Endothelial cell (in vitro differentiated cells): ENCODE measurements around the gene LSM14B. TPM values are rescaled to one million over a fixed set of nuclear protein-coding genes. Genes with fewer than 3 reads are reported as not detected.
"Not testable (repeated sequence)": the region's sequence is repeated elsewhere in the genome, so short reads cannot be mapped to it uniquely, and the experiment has no call there.

Experiments
- DNase-seq: peaks from one replicate; pipeline ENCODE4 v3.0.0; 2021; ENCODE audit warnings: low spot score
- H3K27ac Mint-ChIP-seq: one replicate; pipeline ENCODE4 v1.8.0; 2021; ENCODE audit warnings: mixed read lengths, inconsistent platforms; ENCODE audit not compliant: unreplicated experiment
- H3K27me3 Mint-ChIP-seq: one replicate; pipeline ENCODE4 v1.8.0; 2021; ENCODE audit warnings: mild to moderate bottlenecking, moderate library complexity, mixed read lengths, inconsistent platforms; ENCODE audit not compliant: unreplicated experiment
- H3K36me3 Mint-ChIP-seq: one replicate; pipeline ENCODE4 v1.8.0; 2021; ENCODE audit warnings: mild to moderate bottlenecking, low read depth, mixed read lengths, inconsistent platforms; ENCODE audit not compliant: unreplicated experiment
- H3K4me1 Mint-ChIP-seq: one replicate; pipeline ENCODE4 v1.8.0; 2021; ENCODE audit warnings: mild to moderate bottlenecking, mixed read lengths, inconsistent platforms; ENCODE audit not compliant: unreplicated experiment
- H3K4me3 Mint-ChIP-seq: one replicate; pipeline ENCODE4 v1.8.0; 2021; ENCODE audit warnings: mild to moderate bottlenecking, mixed read lengths, inconsistent platforms; ENCODE audit not compliant: unreplicated experiment
- H3K9me3 Mint-ChIP-seq: one replicate; pipeline ENCODE4 v1.8.0; 2021; ENCODE audit warnings: mixed read lengths, inconsistent platforms; ENCODE audit not compliant: unreplicated experiment
- CTCF ChIP-seq: fragments of 200-600 bp; sonication (generic); IDR thresholded peaks from one replicate; pipeline ENCODE4 v1.5.0; 2021; ENCODE audit warnings: antibody characterized with exemption; ENCODE audit not compliant: unreplicated experiment
- total RNA-seq: library from RNA; stranded (reverse); fragmentation: NEBNext Ultra II Directional; extraction: Animal tissue kit (Norgen Biotek cat#: 25700); gene quantifications from one replicate; pipeline ENCODE4 v1.2.1, GENCODE V29; 2021; ENCODE audit not compliant: unreplicated experiment

The LSM14B gene
- total RNA-seq, 1 donor from 2014 or later: 35.3 TPM

GRCh38 chr20:62083312-62083711, 39.0 kb upstream of the LSM14B start:
- Mint-ChIP-seq H3K4me3 (no peak overlapping the region), H3K27me3 (peaks cover 4% of the 10 kb centered on the region), H3K4me1 (no peaks in the 10 kb centered on the region), H3K9me3 (no peaks in the 10 kb centered on the region), H3K36me3 (no peaks in the 10 kb centered on the region), H3K27ac (no peak overlapping the region)
- DNase-seq: no peak
- no peak for TF ChIP-seq CTCF

- H3K9me3 Mint-ChIP-seq, H3K36me3 Mint-ChIP-seq, H3K27me3 Mint-ChIP-seq, H3K4me3 Mint-ChIP-seq, H3K27ac Mint-ChIP-seq, DNase-seq, H3K4me1 Mint-ChIP-seq: not testable (repeated sequence)
These were observed 38.1 kb upstream of the LSM14B start for GRCh38 chr20:62084224-62084623.

GRCh38 chr20:62085206-62085605, 37.1 kb upstream of the LSM14B start:
- Mint-ChIP-seq H3K27ac (no peak overlapping the region), H3K4me3 (no peak overlapping the region), H3K27me3 (peaks cover 4% of the 10 kb centered on the region), H3K4me1 (no peaks in the 10 kb centered on the region), H3K9me3 (no peaks in the 10 kb centered on the region), H3K36me3 (no peaks in the 10 kb centered on the region)
- DNase-seq: no peak
- no peak for TF ChIP-seq CTCF

DNA sequence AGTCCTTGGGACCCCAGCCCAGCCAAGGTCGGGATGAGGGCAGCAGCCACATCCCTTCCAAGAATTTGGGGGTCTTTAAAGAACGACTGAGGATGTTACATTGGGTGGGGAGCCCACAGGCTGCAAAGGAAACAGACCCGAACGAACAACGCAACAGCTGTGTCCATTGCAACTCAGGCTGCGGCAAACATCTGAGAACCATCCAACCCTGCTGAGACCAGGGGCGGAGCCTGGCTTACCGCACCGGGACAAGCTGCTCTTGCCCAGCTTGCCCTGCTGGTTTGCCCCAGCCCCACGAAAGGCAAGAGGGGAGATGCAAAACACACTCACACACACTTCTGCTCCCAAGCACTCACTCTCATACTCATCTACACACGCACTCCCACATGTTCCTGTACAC, 35.0 kb upstream of the LSM14B start:
- no peaks in the 10 kb centered on the region for H3K36me3 Mint-ChIP-seq
- H3K9me3 Mint-ChIP-seq: no peaks in the 10 kb centered on the region
- DNase-seq: no peak
- H3K27ac Mint-ChIP-seq: no peak overlapping the region
- H3K4me1 Mint-ChIP-seq: no peaks in the 10 kb centered on the region
- H3K4me3 Mint-ChIP-seq: no peak overlapping the region
- no peak for TF ChIP-seq CTCF
- H3K27me3 Mint-ChIP-seq: peaks cover 4% of the 10 kb centered on the region

- no peak for TF ChIP-seq CTCF
- no peak overlapping the region for H3K4me3 Mint-ChIP-seq
These were observed 34.6 kb upstream of the LSM14B start for GRCh38 chr20:62087632-62088031.

More at GRCh38 chr20:62087632-62088031, 34.6 kb upstream of the LSM14B start:
- H3K27me3 Mint-ChIP-seq: peaks cover 2% of the 10 kb centered on the region
- H3K36me3 Mint-ChIP-seq: no peaks in the 10 kb centered on the region
- H3K9me3 Mint-ChIP-seq: no peaks in the 10 kb centered on the region
- H3K4me1 Mint-ChIP-seq: no peaks in the 10 kb centered on the region
- DNase-seq: no peak
- H3K27ac Mint-ChIP-seq: no peak overlapping the region
